WTC11 (cell line): ENCODE measurements around the gene SOX5.

Source experiments
- FOXJ3 ChIP-seq: sonication (generic); formaldehyde crosslinking; IDR thresholded peaks from 2 replicates; pipeline ENCODE4 v1.9.0; 2021; ENCODE audit warnings: missing genetic modification reagents, mild to moderate bottlenecking, borderline replicate concordance
- FOXP1 ChIP-seq: sonication (generic); formaldehyde crosslinking; IDR thresholded peaks from 2 replicates; pipeline ENCODE4 v1.8.0; 2022; ENCODE audit warnings: missing genetic modification reagents, mild to moderate bottlenecking, moderate library complexity, borderline replicate concordance
- IRF2 ChIP-seq: sonication (generic); formaldehyde crosslinking; IDR thresholded peaks from 2 replicates; pipeline ENCODE4 v1.8.0; 2022; ENCODE audit warnings: low read depth, missing genetic modification reagents, borderline replicate concordance
- JUN ChIP-seq: sonication (generic); formaldehyde crosslinking; IDR thresholded peaks from 2 replicates; pipeline ENCODE4 v1.8.0; 2023; ENCODE audit warnings: mild to moderate bottlenecking, missing genetic modification reagents
- TF ChIP-seq, protein P1 (sequence below): sonication (generic); formaldehyde crosslinking; IDR thresholded peaks from 2 replicates; pipeline ENCODE4 v1.8.0; 2022; ENCODE audit warnings: mild to moderate bottlenecking, missing genetic modification reagents
- TF ChIP-seq, protein P2 (sequence below): sonication (generic); formaldehyde crosslinking; IDR thresholded peaks from 2 replicates; pipeline ENCODE4 v1.8.0; 2022; ENCODE audit warnings: mild to moderate bottlenecking, missing genetic modification reagents
- TF ChIP-seq, protein P3 (sequence below): sonication (generic); formaldehyde crosslinking; IDR thresholded peaks from 2 replicates; pipeline ENCODE4 v1.8.1; 2022; ENCODE audit warnings: missing genetic modification reagents, borderline replicate concordance

DNA sequence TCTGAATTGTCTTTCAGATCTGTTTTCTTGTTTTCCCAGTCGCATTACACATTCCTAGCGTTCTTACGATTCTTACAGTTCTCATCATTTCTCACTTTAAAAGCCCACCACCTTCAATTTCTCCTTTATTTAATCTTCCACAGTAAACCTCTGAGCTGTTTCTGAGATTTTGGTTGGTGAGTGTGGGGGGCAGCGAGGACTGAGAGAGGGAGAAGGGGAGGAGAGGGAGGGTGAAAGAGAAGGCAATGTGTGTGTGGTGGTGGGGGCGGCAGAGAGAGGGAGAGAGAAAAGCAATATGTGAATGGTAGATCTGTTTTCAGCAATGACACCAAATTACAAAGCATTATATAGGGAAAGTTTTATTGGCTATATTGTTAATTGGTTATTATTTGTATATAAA, 282.6 kb downstream of the SOX5 start:
- no peak for TF ChIP-seq FOXJ3
- no peak for TF ChIP-seq JUN (CRISPR knock-in tag)
- no peak for TF ChIP-seq IRF2 (CRISPR knock-in tag)
- TF ChIP-seq, protein P1, sequence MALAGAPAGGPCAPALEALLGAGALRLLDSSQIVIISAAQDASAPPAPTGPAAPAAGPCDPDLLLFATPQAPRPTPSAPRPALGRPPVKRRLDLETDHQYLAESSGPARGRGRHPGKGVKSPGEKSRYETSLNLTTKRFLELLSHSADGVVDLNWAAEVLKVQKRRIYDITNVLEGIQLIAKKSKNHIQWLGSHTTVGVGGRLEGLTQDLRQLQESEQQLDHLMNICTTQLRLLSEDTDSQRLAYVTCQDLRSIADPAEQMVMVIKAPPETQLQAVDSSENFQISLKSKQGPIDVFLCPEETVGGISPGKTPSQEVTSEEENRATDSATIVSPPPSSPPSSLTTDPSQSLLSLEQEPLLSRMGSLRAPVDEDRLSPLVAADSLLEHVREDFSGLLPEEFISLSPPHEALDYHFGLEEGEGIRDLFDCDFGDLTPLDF (CRISPR knock-in tag), result no peak
- TF ChIP-seq, protein P2, sequence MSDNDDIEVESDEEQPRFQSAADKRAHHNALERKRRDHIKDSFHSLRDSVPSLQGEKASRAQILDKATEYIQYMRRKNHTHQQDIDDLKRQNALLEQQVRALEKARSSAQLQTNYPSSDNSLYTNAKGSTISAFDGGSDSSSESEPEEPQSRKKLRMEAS (CRISPR knock-in tag), result no peak
- TF ChIP-seq, protein P3, sequence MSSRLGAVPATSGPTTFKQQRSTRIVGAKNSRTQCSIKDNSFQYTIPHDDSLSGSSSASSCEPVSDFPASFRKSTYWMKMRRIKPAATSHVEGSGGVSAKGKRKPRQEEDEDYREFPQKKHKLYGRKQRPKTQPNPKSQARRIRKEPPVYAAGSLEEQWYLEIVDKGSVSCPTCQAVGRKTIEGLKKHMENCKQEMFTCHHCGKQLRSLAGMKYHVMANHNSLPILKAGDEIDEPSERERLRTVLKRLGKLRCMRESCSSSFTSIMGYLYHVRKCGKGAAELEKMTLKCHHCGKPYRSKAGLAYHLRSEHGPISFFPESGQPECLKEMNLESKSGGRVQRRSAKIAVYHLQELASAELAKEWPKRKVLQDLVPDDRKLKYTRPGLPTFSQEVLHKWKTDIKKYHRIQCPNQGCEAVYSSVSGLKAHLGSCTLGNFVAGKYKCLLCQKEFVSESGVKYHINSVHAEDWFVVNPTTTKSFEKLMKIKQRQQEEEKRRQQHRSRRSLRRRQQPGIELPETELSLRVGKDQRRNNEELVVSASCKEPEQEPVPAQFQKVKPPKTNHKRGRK (CRISPR knock-in tag), result no peak
- TF ChIP-seq FOXP1 (CRISPR knock-in tag), result no peak
